Thymus (tissue), 11 donors: ENCODE measurements around the gene TARS2. TPM values are rescaled to one million over a fixed set of nuclear protein-coding genes. Genes with fewer than 3 reads are reported as not detected.

Experiments used
- DNase-seq, 9 donors: peaks; one replicate each; pipeline ENCODE4 v3.0.0-alpha.2; 2013; ENCODE audit warnings: low spot score in 9 of 9, low read depth in 6 of 9, missing footprints in 1 of 9
- H3K27ac ChIP-seq, 2 donors: one replicate each; pipeline ENCODE4 v1.5.1; 2013; ENCODE audit warnings: control low read depth in 1 of 2, low read depth in 1 of 2, low read length in 1 of 2, mild to moderate bottlenecking in 1 of 2, moderate library complexity in 1 of 2
- H3K27me3 ChIP-seq, 2 donors: one replicate each; pipeline ENCODE4 v1.5.1; 2013; ENCODE audit warnings: low read length in 1 of 2; ENCODE audit not compliant: control insufficient read depth in 2 of 2, insufficient read depth in 1 of 2
- H3K36me3 ChIP-seq, 2 donors: one replicate each; pipeline ENCODE4 v1.5.1; 2013; ENCODE audit warnings: low read length in 1 of 2, mild to moderate bottlenecking in 1 of 2, moderate library complexity in 1 of 2; ENCODE audit not compliant: control insufficient read depth in 2 of 2, insufficient read depth in 2 of 2
- H3K4me1 ChIP-seq, 2 donors: one replicate each; pipeline ENCODE4 v1.5.1; 2013; ENCODE audit warnings: low read length in 2 of 2; ENCODE audit not compliant: control insufficient read depth in 2 of 2, insufficient read depth in 2 of 2
- H3K4me3 ChIP-seq, 2 donors: one replicate each; pipeline ENCODE4 v1.5.1; 2013; ENCODE audit warnings: low read length in 2 of 2, control low read depth in 1 of 2, mild to moderate bottlenecking in 1 of 2
- H3K9me3 ChIP-seq, 2 donors: one replicate each; pipeline ENCODE4 v1.5.1; 2013; ENCODE audit warnings: low read length in 1 of 2, mild to moderate bottlenecking in 1 of 2; ENCODE audit not compliant: control insufficient read depth in 2 of 2, insufficient read depth in 1 of 2
- WGBS: extraction: QIAGEN DNeasy Blood & Tissue Kit; methylation state at CpG from one replicate; pipeline ENCODE4 v1.1.7; 2013; 5-methylcytosine and 5-hydroxymethylcytosine counted together
- polyA plus RNA-seq: library from polyadenylated mRNA; stranded (reverse); fragments of 200-250 nt; gene quantifications from one replicate; pipeline ENCODE4 v1.2.3, GENCODE V29; 2013
- total RNA-seq: library from RNA; stranded (reverse); fragments of 120-200 nt; gene quantifications from one replicate; pipeline ENCODE4 v1.2.4, GENCODE V29; 2013
- donor health status: healthy.

The TARS2 gene
- total and polyA plus RNA-seq, 2 donors: 12.6 to 17.5 TPM

DNA sequence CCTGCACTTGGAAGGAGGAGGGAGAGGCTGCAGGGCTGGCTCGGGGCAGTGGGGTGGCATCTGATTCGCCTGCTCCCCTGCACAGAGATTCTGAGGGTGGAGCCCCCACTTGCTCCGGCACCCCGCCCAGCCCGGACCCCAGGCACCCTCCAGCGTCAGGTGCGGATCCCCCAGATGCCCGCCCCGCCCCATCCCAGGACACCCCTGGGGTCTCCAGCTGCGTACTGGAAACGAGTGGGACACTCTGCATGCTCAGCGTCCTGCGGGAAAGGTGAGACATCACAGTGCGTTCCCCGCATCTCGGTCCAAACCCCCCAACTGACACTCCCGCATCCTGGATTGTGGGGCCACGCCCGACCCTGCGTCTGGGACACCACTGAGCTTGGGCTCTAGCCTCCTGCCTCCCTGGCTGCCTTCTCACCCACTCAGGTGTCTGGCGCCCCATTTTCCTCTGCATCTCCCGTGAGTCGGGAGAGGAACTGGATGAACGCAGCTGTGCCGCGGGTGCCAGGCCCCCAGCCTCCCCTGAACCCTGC lies 69.9 kb downstream of the TARS2 start:
- 95% methylated on average over 26 of the region's 26 CpGs for WGBS
- Histone ChIP-seq H3K36me3 (no peaks in the 10 kb centered on the region), H3K27me3 (peaks cover 0 to 12% of the 10 kb centered on the region in 2 donors), H3K9me3 (peaks cover 0 to 4% of the 10 kb centered on the region in 2 donors), H3K4me3 (no peak overlapping the region), H3K27ac (no peak overlapping the region), H3K4me1 (peaks cover 9 to 40% of the 10 kb centered on the region in 2 donors)
- DNase-seq: no peak

Other genes starting within 250 kb of the TARS2 start
- gene CA14, start 229.6 kb upstream of the TARS2 start, total RNA-seq: 0.09 TPM
- gene CA14, start 229.6 kb upstream of the TARS2 start, polyA plus RNA-seq: 0.14 TPM
- 74.2 TPM for gene APH1A, start 218.4 kb upstream of the TARS2 start, total RNA-seq
- gene APH1A, start 218.4 kb upstream of the TARS2 start, polyA plus RNA-seq: 102 TPM
- 90.5 TPM for gene C1orf54, start 214.6 kb upstream of the TARS2 start, total RNA-seq
- 65.6 TPM for gene C1orf54, start 214.6 kb upstream of the TARS2 start, polyA plus RNA-seq
- gene CIART, start 204.9 kb upstream of the TARS2 start, total RNA-seq: 3.4 TPM
- gene CIART, start 204.9 kb upstream of the TARS2 start, polyA plus RNA-seq: 3.1 TPM
- 97.1 TPM for gene MRPS21, start 193.6 kb upstream of the TARS2 start, total RNA-seq
- 114 TPM for gene MRPS21, start 193.6 kb upstream of the TARS2 start, polyA plus RNA-seq
- 57.2 TPM for gene PRPF3, start 165.9 kb upstream of the TARS2 start, total RNA-seq
- 79.3 TPM for gene PRPF3, start 165.9 kb upstream of the TARS2 start, polyA plus RNA-seq
- 6.2 TPM for gene RPRD2, start 123.3 kb upstream of the TARS2 start, total RNA-seq
- gene RPRD2, start 123.3 kb upstream of the TARS2 start, polyA plus RNA-seq: 7.1 TPM
- 0.71 TPM for gene ECM1, start 20.7 kb downstream of the TARS2 start, total RNA-seq
- gene ECM1, start 20.7 kb downstream of the TARS2 start, polyA plus RNA-seq: 4.6 TPM
- gene FALEC, start 28.3 kb downstream of the TARS2 start, total RNA-seq: 0.19 TPM
- 0.16 TPM for gene FALEC, start 28.3 kb downstream of the TARS2 start, polyA plus RNA-seq
- gene ADAMTSL4, start 62.0 kb downstream of the TARS2 start, total RNA-seq: 0.80 TPM
- gene ADAMTSL4, start 62.0 kb downstream of the TARS2 start, polyA plus RNA-seq: 17.9 TPM
- 129 TPM for gene MCL1, start 92.2 kb downstream of the TARS2 start, total RNA-seq
- 200 TPM for gene MCL1, start 92.2 kb downstream of the TARS2 start, polyA plus RNA-seq
- 149 TPM for gene ENSA, start 142.2 kb downstream of the TARS2 start, total RNA-seq
- 148 TPM for gene ENSA, start 142.2 kb downstream of the TARS2 start, polyA plus RNA-seq
- 12.2 TPM for gene GOLPH3L, start 209.7 kb downstream of the TARS2 start, total RNA-seq
- 16.5 TPM for gene GOLPH3L, start 209.7 kb downstream of the TARS2 start, polyA plus RNA-seq
- 0.57 TPM for gene HORMAD1, start 233.5 kb downstream of the TARS2 start, total RNA-seq
- gene HORMAD1, start 233.5 kb downstream of the TARS2 start, polyA plus RNA-seq: 0.23 TPM